ELF-1 (cell line): ENCODE data around the gene SETD6.

Experiments
- DNase-seq: peaks from one replicate; pipeline ENCODE4 v3.0.0-alpha.2; 2016; ENCODE audit warnings: low read depth, low spot score

SETD6 gene

DNA sequence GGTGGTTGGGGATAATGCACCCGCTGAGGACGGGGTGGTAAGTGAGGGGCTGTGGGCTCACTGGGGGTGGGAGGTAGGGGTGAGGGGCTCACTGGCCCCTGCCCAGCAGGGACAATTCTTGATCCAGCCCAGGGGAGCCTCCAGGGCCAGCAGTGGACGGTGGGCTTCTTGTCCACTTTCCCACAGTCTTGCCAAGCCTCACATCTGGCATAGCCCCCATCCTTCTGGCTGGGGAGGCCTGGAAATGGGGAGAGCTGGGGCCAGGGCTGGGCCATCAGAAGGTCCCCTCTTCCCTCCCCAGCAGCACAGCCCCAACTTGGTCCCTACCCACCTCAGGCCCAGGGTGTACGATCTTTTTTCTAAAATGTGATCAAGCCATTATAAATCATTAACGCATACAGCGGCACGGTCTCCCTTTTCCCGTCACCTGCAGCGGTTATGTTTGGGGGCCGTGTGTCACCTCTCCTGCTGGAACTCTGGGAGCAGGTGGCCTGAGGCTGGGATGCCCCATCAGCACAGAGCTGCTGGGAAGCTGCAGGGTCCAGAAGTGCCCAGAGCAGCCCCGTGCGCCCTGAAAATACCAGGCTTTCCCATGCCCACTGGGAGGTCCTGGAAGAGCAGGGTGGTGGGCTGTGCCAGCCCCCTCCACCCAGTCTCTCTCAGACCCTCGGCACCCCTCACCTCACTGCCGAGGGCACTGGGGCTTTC, 7.2 kb upstream of the SETD6 start:
- DNase-seq: no peak

DNA sequence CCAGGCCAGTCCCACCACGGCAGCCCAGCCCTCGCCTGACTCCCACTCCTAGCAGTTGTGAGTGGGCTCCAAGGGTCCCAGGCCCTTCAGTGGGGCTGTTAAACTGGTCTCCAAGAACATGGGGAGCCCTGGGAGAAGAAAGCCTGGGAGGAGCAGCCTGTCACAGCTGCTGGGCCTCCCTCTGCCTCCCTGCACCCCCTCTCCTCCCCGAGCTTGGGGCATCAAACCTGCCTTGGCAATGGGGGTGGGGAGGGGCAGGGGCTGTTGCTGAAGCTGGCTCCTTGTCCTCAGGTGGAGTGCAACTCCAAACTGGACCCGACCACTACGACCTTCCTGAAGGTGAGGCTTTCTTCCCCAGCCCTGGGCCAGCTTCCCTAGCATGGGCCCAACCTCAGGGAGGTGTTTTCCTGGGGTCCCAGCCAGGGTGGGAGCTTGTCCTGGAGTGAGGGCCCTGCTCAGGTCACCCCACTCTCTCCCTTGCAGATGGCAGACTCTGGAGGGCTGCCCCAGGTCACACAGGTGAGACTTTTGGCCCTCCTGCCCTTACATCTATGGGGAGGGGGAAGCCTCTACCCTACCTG, 6.6 kb upstream of the SETD6 start:
- no peak for DNase-seq

DNA sequence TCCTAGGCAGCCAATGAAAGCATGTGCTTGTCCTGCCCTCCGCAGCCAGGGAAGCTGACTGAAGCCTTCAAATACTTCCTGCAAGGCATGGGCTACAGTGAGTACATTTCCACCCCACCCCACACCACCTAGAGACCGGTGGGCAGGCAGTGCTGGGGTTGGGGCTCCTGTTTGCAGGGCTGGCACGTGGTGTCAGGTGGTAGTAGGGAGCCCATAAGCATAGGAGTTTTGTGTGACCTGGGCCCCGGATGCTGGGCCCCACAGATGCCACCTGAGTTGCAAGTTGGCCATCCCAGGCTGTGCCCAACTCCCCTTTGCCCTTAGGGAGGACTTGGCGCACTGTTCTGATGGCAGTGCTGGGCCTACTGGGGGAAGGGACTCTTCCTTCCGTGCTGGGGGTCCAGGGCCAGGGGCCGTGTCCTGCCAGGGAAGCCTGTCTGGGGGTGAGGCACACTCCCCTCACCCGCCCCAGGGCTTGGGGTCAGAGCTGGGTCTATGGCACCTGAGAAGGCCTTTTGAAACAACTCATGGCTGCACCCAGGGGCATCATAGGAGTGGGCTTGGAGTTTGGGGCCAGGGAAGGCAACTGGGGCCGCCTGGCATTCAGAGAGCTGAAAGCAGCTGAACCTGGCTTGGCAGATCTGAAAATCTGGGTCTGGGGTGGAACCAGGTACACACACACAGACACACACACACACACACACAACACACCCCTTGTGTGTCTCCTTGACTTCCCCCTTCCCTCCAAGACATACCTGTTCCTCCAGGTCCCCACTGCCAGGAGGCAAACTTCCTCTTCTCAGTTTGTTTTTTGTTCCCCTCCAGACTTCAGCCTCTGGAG, 5.8 kb upstream of the SETD6 start:
- DNase-seq: no peak

DNA sequence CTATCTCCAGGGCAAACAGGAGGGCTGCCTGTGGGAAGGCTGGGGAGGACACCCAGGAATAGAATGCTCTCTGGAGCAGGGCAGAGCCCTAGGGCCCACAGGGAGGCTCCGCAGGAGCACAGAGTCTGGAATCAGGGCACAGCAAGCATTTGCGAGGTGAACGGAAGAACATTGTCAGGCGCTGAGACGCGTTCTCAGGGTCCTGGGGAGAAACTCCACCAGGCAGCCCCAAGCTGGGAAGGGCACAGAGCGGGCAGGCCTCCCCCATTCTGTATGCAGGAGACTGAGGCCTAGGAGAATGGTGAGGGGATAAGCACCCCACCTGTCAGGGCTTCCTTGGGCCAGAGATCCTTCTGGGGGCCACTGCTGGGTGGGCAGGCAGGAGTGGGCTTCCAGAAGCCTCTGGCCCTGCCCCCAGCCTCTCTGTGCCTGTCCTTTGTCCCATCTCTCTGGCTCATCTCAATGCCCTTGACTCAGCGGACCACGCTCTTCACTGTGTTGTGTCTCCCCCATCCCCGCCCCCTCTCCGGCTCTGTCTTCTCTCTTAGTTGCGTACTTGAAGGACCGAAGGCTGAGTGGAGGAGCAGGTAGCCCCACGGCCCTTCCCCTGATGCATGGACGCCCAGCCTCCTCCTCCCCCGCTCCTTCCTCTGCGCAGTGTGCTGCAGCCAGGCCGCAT, 5.1 kb upstream of the SETD6 start:
- no peak for DNase-seq

DNA sequence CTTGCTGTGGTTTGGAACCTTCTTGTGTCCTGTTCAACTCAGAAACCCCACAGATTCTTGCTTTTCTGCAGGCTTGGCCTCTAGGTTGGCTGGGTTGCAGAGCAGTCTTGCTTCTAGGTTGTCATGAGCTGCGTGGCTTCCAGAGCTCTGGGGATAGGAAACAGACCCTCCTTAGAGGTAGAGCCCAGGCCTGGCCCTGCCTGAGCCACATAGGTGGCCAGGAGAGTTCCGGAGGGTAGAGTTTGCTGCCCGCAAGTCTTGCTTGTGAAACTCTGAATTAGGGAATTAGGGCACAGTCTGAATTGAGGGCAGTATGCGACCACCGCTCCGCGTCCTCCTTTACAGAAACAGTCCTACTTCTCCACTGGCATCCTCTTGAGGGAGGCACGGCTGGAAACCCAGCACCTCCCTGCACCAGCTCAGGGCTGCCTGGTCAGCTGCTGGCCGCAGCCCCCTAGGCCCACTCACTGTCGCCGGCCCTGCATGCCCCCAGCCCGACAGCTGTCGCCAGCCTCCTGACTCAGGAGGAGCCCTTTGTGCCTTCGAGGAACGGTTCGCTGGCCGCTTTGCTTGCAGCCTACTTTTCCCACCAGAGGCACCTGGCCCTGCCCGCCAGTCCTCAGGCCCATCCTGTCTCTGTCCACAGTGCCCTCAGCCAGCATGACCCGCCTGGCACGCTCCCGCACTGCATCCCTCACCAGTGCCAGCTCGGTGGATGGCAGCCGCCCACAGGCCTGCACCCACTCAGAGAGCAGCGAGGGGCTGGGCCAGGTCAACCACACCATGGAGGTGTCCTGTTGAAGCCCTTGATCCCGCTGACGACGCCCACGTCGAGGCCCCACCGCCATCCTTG, 4.3 kb upstream of the SETD6 start:
- no peak for DNase-seq

DNA sequence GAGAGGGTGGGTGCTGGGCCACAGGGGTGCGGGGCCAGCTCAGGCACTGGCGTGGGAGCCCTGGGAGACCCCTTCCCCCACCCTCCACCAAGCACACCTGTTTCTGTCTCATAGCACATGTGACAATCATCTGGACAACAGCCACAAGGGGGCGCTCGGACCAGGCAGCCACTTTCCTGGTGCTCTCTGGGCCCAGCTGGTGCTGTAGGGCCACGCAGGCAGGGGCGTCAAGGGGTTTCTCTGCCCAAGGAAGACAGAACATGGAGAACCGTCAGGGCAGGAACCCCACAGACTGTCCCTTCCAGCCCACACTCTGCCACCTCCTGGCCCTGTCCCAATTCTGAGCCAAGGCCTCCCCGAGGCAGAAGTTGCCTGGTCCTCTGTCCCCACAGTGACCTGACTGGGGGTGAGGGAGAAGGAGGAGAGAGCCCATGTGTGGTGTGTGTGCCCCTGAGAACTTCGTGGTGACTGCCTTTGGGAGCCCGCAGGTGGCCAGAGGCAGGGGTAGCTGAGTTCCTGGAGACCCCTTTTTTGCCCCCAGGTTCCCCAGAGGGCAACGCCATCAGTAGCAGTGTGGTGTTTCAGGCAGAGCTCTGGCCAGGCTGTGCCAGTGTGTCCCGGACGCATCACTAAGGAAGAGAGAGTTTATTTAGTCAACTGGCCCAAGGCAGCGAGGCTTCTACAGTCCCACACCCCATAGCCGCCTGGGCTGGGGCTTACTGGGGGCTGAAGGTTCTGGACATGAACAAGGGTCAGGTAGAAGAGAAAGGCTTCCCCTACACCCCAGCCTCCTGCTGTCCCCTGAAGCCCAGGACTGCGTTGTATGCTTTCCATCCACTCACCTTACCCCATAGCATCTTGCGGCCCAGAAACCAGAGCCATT, 3.1 kb upstream of the SETD6 start:
- peak; percentile 82 for DNase-seq

DNA sequence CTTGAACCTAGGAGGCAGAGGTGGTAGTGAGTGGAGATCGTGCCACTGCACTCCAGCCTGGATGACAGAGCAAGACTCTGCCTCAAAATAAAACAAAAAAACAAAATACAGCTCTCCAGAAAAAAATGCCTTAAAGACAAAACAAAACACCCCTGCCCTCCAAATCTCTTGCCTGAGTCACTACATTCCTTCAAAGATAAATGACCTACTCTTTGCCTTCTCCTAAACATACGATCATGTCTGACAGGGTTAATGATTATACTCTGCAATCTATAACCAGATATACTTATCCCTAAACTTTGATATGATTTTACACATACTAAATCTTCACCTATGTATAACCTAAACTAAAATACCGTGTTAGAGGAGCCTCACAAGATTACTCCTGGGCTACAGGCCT, 1.4 kb upstream of the SETD6 start:
- no peak for DNase-seq

DNA sequence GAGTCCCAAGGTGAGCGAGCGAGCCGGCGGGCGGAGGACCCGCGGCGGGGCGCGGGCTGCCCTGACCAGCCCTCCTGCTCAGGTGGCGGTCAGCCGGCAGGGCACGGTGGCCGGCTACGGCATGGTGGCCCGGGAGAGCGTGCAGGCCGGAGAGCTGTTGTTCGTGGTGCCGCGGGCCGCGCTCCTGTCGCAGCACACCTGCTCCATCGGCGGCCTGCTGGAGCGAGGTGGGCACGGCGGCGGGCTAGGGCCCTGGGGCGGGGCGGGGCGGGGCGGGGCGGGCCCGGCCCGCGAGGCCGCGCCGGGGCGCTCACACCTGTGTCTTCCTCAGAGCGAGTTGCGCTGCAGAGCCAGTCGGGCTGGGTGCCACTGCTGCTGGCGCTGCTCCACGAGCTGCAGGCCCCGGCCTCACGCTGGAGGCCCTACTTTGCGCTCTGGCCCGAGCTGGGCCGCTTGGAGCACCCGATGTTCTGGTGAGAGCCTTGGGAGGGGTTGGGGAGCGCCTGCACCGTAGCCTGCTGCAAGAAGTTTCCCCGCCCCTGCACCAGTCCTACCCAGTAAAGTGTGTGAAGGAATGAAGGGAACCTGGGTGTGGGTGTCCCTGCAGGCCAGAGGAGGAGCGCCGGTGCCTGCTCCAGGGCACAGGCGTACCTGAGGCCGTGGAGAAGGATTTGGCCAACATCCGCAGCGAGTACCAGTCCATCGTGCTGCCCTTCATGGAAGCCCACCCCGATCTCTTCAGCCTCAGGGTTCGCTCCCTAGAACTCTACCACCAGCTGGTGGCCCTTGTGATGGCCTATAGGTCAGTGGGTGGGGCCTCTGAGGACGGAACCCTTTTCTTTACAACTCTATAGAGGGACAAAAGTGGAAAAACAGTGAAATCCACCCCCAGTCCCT, 802 bp downstream of the SETD6 start:
- DNase-seq: peak; percentile 58

DNA sequence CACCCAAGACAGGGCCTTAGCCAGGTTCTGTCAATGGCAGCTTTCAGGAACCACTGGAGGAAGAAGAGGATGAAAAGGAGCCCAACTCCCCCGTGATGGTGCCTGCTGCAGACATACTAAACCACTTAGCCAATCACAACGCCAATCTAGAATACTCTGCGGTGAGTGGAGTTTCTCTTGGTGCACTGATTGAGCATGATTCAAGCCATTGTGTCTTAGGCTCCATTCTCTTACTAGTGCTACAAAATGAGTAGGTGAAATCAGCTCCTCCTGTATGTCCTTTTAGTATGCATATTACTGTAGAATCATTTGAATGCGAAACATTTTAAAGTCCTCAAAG, 1.4 kb downstream of the SETD6 start:
- DNase-seq: no peak

DNA sequence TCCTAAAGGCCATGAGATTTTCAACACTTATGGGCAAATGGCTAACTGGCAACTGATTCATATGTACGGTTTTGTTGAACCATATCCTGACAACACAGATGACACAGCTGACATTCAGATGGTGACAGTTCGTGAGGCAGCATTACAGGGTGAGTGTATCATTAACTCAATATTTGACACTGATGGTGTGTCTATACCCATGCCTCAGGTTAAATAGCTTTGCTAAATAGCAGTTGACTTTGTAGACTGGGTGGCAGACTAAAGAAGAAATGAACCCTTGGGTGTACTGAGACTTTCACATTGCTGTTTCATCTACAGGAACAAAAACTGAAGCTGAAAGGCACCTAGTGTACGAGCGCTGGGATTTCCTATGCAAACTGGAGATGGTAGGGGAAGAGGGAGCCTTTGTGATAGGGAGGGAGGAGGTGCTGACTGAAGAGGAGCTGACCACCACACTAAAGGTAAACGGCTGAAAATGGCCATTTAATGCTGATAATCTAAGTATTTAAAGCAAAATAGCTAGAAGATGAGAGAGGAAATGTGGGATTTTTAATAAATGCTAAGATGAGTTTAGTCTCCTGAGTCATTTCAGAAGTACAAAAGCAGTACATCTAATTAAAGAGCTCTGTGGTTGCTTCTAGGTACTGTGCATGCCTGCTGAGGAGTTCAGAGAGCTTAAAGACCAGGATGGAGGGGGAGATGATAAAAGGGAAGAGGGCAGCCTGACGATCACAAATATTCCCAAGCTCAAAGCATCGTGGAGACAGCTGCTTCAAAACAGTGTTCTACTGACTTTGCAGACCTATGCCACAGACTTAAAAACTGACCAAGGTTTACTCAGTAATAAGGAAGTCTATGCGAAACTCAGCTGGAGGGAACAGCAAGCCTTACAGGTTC, 3.0 kb downstream of the SETD6 start:
- no peak for DNase-seq

DNA sequence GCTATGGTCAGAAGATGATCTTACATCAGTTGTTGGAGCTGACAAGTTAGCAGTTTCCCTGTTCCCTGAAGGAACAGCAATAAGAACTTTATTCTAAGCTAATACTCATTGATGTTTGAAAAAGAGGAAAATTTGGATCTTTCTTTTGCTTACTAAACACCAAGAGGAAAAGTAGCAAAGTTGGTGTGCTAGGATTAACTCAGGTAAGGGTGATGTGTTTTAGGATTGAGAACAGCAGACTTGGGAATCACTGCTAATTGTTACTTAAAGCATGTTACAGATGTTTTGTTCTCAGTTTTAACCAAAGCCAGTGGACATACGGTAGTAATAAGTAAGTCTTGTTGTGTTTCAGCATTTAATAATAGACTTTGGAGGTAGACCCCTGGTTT, 3.7 kb downstream of the SETD6 start:
- no peak for DNase-seq

DNA sequence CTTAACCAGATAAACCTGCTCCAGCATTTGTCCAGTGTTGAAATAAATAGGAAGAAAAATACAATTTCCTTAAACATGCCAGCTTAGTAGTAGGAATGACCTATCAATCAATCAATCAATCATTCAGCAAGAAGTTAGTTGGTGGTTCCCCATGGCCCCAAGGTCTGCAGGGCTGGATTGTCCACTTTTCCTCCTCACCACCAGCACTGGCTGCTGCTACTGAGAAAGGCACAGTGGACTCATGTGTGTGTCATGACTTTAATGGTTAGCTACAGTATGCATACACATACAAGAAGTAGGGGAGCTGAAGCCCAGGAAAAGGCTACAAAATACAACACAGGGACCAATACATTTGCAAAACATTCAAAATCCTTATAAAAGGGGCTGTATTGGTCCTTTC, 4.4 kb downstream of the SETD6 start:
- no peak for DNase-seq

DNA sequence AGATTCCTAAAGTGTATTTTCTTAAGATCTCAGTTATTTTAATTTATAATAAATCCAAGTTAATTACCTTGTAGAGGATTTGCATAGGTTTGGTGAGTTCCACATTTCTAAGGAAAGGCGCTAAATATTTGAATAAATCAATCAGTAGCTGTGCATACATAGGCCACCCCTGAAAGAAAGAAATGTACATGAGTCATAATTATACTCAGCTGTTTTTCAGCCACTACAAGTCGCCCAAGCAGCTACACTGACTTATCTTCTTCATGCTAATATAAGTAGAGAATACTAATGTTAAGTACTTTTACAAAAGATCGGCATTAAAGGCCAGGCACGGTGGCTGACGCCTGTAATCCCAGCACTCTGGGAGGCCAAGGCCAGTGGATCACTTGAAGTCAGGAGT, 14.9 kb downstream of the SETD6 start:
- DNase-seq: no peak

DNA sequence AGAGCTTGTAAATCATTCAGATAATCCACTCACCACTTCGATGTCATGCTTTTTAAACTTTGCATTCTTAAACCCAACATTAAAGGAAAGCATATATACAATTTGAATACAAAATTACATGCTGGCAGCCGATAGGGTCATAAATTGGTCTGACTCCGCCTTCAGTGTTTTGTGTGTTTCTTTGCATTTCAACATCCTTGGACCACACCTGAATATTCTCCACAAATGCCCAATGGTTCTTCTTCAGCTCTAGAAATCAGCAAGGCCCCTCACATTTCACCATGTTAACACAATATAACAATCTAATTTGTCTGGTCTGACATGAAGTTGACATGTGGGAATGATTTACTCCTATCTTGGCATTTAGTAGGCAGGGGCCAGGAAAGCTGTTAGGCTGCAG, 17.1 kb downstream of the SETD6 start:
- DNase-seq: no peak

DNA sequence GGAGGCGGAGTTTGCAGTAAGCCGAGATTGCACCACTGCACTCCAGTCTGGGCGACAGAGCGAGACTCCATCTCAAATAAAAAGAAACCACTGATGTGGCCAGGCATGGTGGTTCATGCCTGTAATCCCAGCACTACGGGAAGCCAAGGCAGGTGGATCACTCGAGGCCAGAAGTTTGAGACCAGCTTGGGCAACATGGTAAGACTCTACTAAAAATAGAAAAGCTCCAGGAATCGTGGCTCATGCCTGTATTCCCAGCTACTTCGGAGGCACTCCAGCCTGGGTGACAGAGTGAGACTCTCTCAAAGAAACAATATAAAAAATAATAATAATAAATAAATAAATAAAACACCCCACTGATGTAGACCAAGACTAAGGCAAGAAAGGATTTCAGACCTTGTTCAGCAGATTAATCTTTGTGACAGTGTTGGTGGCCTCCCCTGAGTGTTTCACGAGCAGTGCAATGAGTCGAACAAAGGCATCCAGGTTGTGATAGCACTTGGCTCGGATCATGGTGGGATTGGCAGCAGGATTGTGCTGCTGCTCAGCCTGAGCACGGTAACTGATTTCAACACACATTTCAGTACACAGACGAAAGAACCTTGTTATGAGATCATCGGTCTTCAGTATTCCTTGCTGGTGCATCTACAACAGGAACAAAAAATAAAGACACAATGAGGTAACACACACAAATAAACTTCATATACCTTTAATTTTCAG, 18.6 kb downstream of the SETD6 start:
- no peak for DNase-seq

DNA sequence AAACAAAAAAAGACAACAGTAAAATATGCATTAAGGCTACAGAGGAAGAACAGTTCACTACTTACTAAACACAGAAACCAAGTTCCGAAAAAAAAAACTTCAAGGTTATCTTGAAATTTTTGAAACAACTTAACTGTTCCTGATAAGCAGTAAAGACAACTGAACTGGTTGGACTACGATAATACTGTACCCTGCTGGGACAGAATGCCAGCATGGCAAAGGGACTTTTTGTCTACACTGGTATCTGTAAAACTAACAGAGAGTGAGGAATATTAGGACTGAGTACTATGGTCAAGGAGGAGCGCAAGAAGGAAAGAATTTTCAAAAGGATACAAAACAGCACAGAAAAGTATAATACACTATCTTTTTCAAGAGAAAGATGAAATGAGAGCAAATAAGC, 19.8 kb downstream of the SETD6 start:
- DNase-seq: no peak

DNA sequence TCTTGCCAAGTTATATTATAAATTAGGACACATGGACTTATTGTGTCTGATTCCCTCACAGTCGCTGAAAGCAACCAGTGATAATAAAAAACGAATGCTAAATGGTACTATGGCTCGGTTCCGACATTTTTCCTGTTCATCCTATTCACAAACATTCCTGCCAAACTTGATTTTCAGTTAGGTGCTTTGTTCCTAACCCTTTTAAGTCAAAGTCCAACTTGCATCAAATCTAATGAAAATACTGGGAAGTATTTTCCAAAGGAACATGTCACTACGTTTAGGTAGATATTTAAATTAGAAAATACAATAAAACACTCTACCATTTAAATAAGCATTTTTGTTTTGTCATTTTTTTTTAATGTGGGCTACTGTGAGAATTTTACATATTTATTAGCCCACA, 21.0 kb downstream of the SETD6 start:
- DNase-seq: no peak
